GM12875 (cell line): Measurements from ENCODE around the gene RASIP1.

ENCODE experiments used
- H3K4me3 ChIP-seq: one replicate; pipeline ENCODE4 v1.5.1; 2011; ENCODE audit warnings: low read depth, low read length, control low read depth
- TF ChIP-seq, protein P1 (sequence below): IDR thresholded peaks from 2 replicates; pipeline ENCODE4 v1.5.1; 2011; ENCODE audit warnings: low read depth, mild to moderate bottlenecking, control low read depth, inconsistent platforms, low read length, moderate library complexity, borderline replicate concordance; ENCODE audit not compliant: insufficient read depth

Gene RASIP1

DNA sequence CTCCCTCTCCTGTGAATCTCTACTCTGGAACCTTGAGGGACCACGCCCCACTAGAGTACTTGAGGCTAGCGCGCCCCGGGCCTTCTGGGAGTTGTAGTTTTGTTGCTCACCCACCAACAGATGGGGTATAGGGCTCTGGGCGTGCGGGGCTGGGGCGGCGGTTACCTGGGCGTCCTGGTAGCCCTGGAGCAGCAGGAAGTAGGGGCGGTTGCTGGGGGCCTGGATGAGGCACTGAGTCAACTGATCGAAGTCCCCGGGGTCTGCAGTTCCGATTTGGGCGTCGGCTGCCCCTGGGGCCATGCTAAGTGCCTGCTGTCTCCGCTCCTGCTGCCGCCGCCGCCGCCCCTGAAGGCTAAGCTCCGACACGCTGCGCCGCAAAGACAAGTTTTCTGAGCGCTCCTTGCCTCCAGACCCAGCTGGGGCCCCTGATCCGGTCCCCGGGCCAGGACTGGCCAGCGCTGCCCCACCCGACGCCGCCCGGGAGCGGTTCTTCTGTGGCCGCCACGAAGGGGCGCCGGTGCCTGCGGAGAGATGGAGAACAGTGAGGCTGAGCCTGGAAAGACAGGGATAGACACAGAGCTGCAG, 5.3 kb downstream of the RASIP1 start:
- no peak overlapping the region for H3K4me3 ChIP-seq
- TF ChIP-seq, protein P1, sequence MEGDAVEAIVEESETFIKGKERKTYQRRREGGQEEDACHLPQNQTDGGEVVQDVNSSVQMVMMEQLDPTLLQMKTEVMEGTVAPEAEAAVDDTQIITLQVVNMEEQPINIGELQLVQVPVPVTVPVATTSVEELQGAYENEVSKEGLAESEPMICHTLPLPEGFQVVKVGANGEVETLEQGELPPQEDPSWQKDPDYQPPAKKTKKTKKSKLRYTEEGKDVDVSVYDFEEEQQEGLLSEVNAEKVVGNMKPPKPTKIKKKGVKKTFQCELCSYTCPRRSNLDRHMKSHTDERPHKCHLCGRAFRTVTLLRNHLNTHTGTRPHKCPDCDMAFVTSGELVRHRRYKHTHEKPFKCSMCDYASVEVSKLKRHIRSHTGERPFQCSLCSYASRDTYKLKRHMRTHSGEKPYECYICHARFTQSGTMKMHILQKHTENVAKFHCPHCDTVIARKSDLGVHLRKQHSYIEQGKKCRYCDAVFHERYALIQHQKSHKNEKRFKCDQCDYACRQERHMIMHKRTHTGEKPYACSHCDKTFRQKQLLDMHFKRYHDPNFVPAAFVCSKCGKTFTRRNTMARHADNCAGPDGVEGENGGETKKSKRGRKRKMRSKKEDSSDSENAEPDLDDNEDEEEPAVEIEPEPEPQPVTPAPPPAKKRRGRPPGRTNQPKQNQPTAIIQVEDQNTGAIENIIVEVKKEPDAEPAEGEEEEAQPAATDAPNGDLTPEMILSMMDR = no peak

- H3K4me3 ChIP-seq = no peak overlapping the region
- TF ChIP-seq, protein P1 = no peak
Measured at GRCh38 chr19:48734625-48735024, 5.8 kb downstream of the RASIP1 start.

DNA sequence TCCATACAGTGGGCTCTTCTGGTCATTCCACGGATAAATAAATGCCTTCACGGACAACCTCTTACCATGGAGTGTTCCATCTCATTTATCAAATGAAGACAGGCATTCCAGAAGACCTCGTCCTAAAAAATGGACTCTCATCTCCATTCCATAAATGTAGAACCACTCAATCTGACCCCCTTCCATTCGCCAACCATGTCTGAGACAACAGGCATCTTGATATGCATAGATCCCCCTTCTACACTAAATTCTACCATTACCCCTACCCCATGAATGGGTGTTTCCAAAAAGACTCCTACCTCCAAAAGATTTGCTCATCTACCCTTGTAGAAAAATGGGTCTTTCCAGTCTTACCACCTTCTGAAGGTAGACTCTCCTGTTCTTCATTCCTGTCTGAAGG, 9.0 kb downstream of the RASIP1 start:
- TF ChIP-seq, protein P1 = no peak
- H3K4me3 ChIP-seq = no peak overlapping the region

- no peak overlapping the region for H3K4me3 ChIP-seq
Measured at GRCh38 chr19:48728911-48729664, 11.3 kb downstream of the RASIP1 start.

GRCh38 chr19:48726556-48726955, 13.9 kb downstream of the RASIP1 start:
- TF ChIP-seq, protein P1 = no peak
- H3K4me3 ChIP-seq = no peak overlapping the region

More at GRCh38 chr19:48728911-48729664, 11.3 kb downstream of the RASIP1 start:
- TF ChIP-seq, protein P1 = no peak

- H3K4me3 ChIP-seq = no peak overlapping the region
- TF ChIP-seq, protein P1 = no peak
Measured at GRCh38 chr19:48724796-48725753, 15.3 kb downstream of the RASIP1 start.
